HCT116 (cell line): ENCODE results near the gene TAL1.

ENCODE experiments used
- ATF3 ChIP-seq: IDR thresholded peaks from 2 replicates; pipeline ENCODE4 v1.6.1; 2012
- CEBPB ChIP-seq: IDR thresholded peaks from 2 replicates; pipeline ENCODE4 v1.6.1; 2012; ENCODE audit warnings: low read depth
- CTCF ChIP-seq, 3 experiments: fragments of 200-600 bp in 1 of 3; sonication (generic) in 1 of 3; IDR thresholded peaks in 2 of 3; conservative IDR thresholded peaks in 1 of 3; 2 replicates each; pipeline ENCODE4 v1.5.1; 2012 to 2017; ENCODE audit warnings: low read depth in 2 of 3, low read length in 2 of 3, antibody characterized with exemption in 1 of 3, borderline replicate concordance in 1 of 3, control low read depth in 1 of 3, mild to moderate bottlenecking in 1 of 3, mixed read lengths in 1 of 3, mixed run types in 1 of 3, moderate library complexity in 1 of 3; ENCODE audit not compliant: insufficient read depth in 1 of 3
- EZH2phosphoT487 ChIP-seq: fragments of 200-600 bp; IDR thresholded peaks from 2 replicates; pipeline ENCODE4 v1.6.1; 2018; ENCODE audit warnings: antibody characterized with exemption, borderline replicate concordance
- JUND ChIP-seq: IDR thresholded peaks from 2 replicates; pipeline ENCODE4 v1.6.1; 2012
- POLR2A ChIP-seq: IDR thresholded peaks from 2 replicates; pipeline ENCODE4 v1.7.0; 2011; ENCODE audit warnings: borderline replicate concordance; ENCODE audit not compliant: insufficient read depth, insufficient read length; ENCODE audit errors: extremely low read depth
- POLR2AphosphoS5 ChIP-seq: IDR thresholded peaks from 2 replicates; pipeline ENCODE4 v1.6.1; 2011; ENCODE audit warnings: mild to moderate bottlenecking, low read depth, low read length, moderate library complexity
- RAD21 ChIP-seq: IDR thresholded peaks from 2 replicates; pipeline ENCODE4 v1.6.1; 2012; ENCODE audit warnings: low read depth, mild to moderate bottlenecking
- REST ChIP-seq: IDR thresholded peaks from 2 replicates; pipeline ENCODE4 v1.6.1; 2012; ENCODE audit warnings: low read depth
- ZFX ChIP-seq: fragments of 450-650 bp; IDR thresholded peaks from 2 replicates; pipeline ENCODE4 v1.6.1; 2017
- ZNF274 ChIP-seq: fragments of 200-500 bp; sonication (Bioruptor generic); IDR thresholded peaks from 2 replicates; pipeline ENCODE4 v1.6.1; 2014; ENCODE audit warnings: mild to moderate bottlenecking, low read depth, low read length, inconsistent platforms

- TF ChIP-seq EZH2phosphoT487 (no peak), POLR2A (no peak), CTCF (IDR thresholded peaks at IDR 0.05 in 2 of 3, conservative IDR thresholded peaks at IDR 0.05 in 1 of 3; ENCODE audit: borderline replicate concordance in 1 of 3, insufficient read depth in 1 of 3, low read depth in 2 of 3, low read length in 2 of 3) (no peak), POLR2AphosphoS5 (no peak), ZNF274 (no peak), CEBPB (no peak), RAD21 (no peak), ATF3 (no peak), ZFX (no peak), JUND (no peak), REST (no peak)
Observed at GRCh38 chr1:47187231-47187925, 44.6 kb downstream of the TAL1 start.
